B cell (primary cell): Measurements from ENCODE around the gene S100A14. TPM values are rescaled to one million over a fixed set of nuclear protein-coding genes. Genes with fewer than 3 reads are reported as not detected.

Source experiments
- ATAC-seq: fragments of 200-7000 bp; cut with Tn5 transposase; one replicate; pipeline ENCODE4 v1.10.0; 2021; ENCODE audit warnings: low read depth, mild to moderate bottlenecking, moderate number of reproducible peaks, moderate library complexity
- CTCF ChIA-PET: fragments of 350-600 bp; sonication (Branson Sonifier 250); formaldehyde crosslinking; loops from one replicate; lab custom pipeline; 2021; ENCODE audit warnings: antibody characterized with exemption, inconsistent platforms; lab: Charles Lee
- POLR2A ChIA-PET: fragments of 350-600 bp; sonication (Branson Sonifier 250); formaldehyde crosslinking; loops from one replicate; lab custom pipeline; 2021; ENCODE audit warnings: antibody characterized with exemption; lab: Charles Lee
- DNase-seq: peaks from one replicate; pipeline ENCODE4 v3.0.0; 2013
- H2AFZ ChIP-seq: 2 replicates; pipeline ENCODE4 v1.6.1; 2012; ENCODE audit warnings: mild to moderate bottlenecking, low read depth, low read length; ENCODE audit not compliant: insufficient read depth, poor library complexity, severe bottlenecking
- H3K27ac ChIP-seq, 2 donors: 1 replicate in 1 of 2; 2 replicates in 1 of 2; pipeline ENCODE4 v1.5.1; 2012 to 2013; ENCODE audit warnings: low read length in 2 of 2, mild to moderate bottlenecking in 2 of 2, moderate library complexity in 1 of 2
- H3K27me3 ChIP-seq, 4 experiments: fragments of 200-600 bp in 1 of 4; sonication (generic) in 1 of 4; replicated peaks in 1 of 4; 1 replicate in 2 of 4; 2 replicates in 2 of 4; pipeline versions ENCODE4 v1.6.1 to v1.7.0; 2013 to 2016; ENCODE audit warnings: low read length in 3 of 4, mild to moderate bottlenecking in 2 of 4, mixed read lengths in 1 of 4, moderate library complexity in 1 of 4; ENCODE audit not compliant: insufficient read depth in 4 of 4, control insufficient read depth in 3 of 4; ENCODE audit errors: control extremely low read depth in 1 of 4
- H3K36me3 ChIP-seq, 2 experiments: replicated peaks in 1 of 2; 1 replicate in 1 of 2; 2 replicates in 1 of 2; pipeline versions ENCODE4 v1.6.1 to v1.7.1; 2013; ENCODE audit warnings: low read length in 1 of 2; ENCODE audit not compliant: insufficient read depth in 2 of 2, control insufficient read depth in 1 of 2; ENCODE audit errors: control extremely low read depth in 1 of 2, extremely low read depth in 1 of 2
- H3K4me1 ChIP-seq, 2 donors: fragments of 200-600 bp in 1 of 2; sonication (generic) in 1 of 2; 1 replicate in 1 of 2; 2 replicates in 1 of 2; pipeline versions ENCODE4 v1.5.1 to v1.6.1; 2013 to 2017; ENCODE audit warnings: low read length in 2 of 2; ENCODE audit not compliant: control insufficient read depth in 2 of 2, insufficient read depth in 2 of 2
- H3K4me2 ChIP-seq: replicated peaks from 2 replicates; pipeline ENCODE3; 2012; ENCODE audit warnings: mild to moderate bottlenecking, low read depth, low read length; ENCODE audit not compliant: poor library complexity, severe bottlenecking
- H3K4me3 ChIP-seq, 5 experiments: fragments of 200-600 bp in 1 of 5; sonication (generic) in 1 of 5; 1 replicate in 3 of 5; 2 replicates in 2 of 5; pipeline versions ENCODE4 v1.5.1 to v1.7.0; 2011 to 2016; ENCODE audit warnings: low read length in 4 of 5, mild to moderate bottlenecking in 4 of 5, low read depth in 2 of 5, control low read depth in 1 of 5, moderate library complexity in 1 of 5; ENCODE audit not compliant: insufficient read depth in 1 of 5; ENCODE audit errors: control extremely low read depth in 1 of 5, extremely low read depth in 1 of 5
- H3K79me2 ChIP-seq: fragments of 200-600 bp; sonication (generic); one replicate; pipeline ENCODE4 v1.6.0; 2016; ENCODE audit warnings: low read length; ENCODE audit not compliant: control insufficient read depth, insufficient read depth
- H3K9ac ChIP-seq: fragments of 200-600 bp; sonication (generic); 2 replicates; pipeline ENCODE4 v1.6.1; 2017; ENCODE audit warnings: mild to moderate bottlenecking, low read length, moderate library complexity
- H3K9me3 ChIP-seq, 3 donors: one replicate each; pipeline versions ENCODE4 v1.6.1 to v1.7.1; 2013; ENCODE audit warnings: low read length in 2 of 3; ENCODE audit not compliant: control insufficient read depth in 2 of 3, insufficient read depth in 1 of 3; ENCODE audit errors: control extremely low read depth in 1 of 3
- H4K20me1 ChIP-seq: 2 replicates; pipeline ENCODE4 v1.6.0; 2012; ENCODE audit warnings: mild to moderate bottlenecking, low read length; ENCODE audit not compliant: insufficient read depth, control insufficient read depth, poor library complexity, severe bottlenecking
- H3K27ac Mint-ChIP-seq: one replicate; pipeline ENCODE4 v1.8.0; 2021; ENCODE audit warnings: mixed read lengths
- H3K27me3 Mint-ChIP-seq: one replicate; pipeline ENCODE4 v1.8.0; 2021; ENCODE audit warnings: mixed read lengths
- H3K4me1 Mint-ChIP-seq: one replicate; pipeline ENCODE4 v1.8.0; 2021; ENCODE audit warnings: mixed read lengths
- H3K4me3 Mint-ChIP-seq: one replicate; pipeline ENCODE4 v1.8.0; 2021; ENCODE audit warnings: mixed read lengths
- H3K9me3 Mint-ChIP-seq: one replicate; pipeline ENCODE4 v1.8.0; 2022; ENCODE audit warnings: mixed read lengths; ENCODE audit not compliant: insufficient read depth
- EZH2 ChIP-seq: IDR thresholded peaks from 2 replicates; pipeline ENCODE4 v1.6.1; 2012; ENCODE audit warnings: borderline replicate concordance, low read depth, mild to moderate bottlenecking, moderate library complexity, low read length; ENCODE audit not compliant: insufficient read depth, poor library complexity, severe bottlenecking
- WGBS: methylation state at CpG from one replicate; pipeline ENCODE4 v1.1.5; 2013; ENCODE audit warnings: missing lambda C conversion rate; ENCODE audit not compliant: insufficient coverage; 5-methylcytosine and 5-hydroxymethylcytosine counted together
- intact Hi-C: fragments of 100-400 bp; cut with micrococcal nuclease; formaldehyde crosslinking; loops from one replicate; pipeline ENCODE4 v1.10.0; 2022
- polyA plus RNA-seq: library from polyadenylated mRNA; depleted of rRNA; stranded (reverse); fragments of >200 nt; gene quantifications from 2 replicates; pipeline ENCODE4 v1.2.3, GENCODE V29; 2012
- total RNA-seq, 2 donors: library from RNA; stranded (reverse); fragments of 120-200 nt in 1 of 2; gene quantifications; 1 replicate in 1 of 2; 2 replicates in 1 of 2; pipeline versions ENCODE4 v1.2.3 to v1.2.4, GENCODE V29; 2013 to 2022
- TF ChIP-seq, protein P1 (sequence below): fragments of 200-600 bp; IDR thresholded peaks from one replicate; pipeline ENCODE4 v1.8.0; 2022; ENCODE audit warnings: antibody characterized with exemption, mild to moderate bottlenecking

The S100A14 gene
- total and polyA plus RNA-seq, 2 donors (not counting 1 experiment from before 2014, with no cell fraction given) = not detected

GRCh38 chr1:153571706-153572105 lies 44.4 kb downstream of the S100A14 start:
- H3K9ac ChIP-seq = no peak overlapping the region
- H3K27ac ChIP-seq = no peak overlapping the region
- Mint-ChIP-seq H3K9me3 (no peaks in the 10 kb centered on the region), H3K4me3 (no peak overlapping the region), H3K27ac (no peak overlapping the region), H3K27me3 (peaks cover 7% of the 10 kb centered on the region), H3K4me1 (peaks cover 26% of the 10 kb centered on the region)
- H3K4me1 ChIP-seq = peaks cover 4 to 22% of the 10 kb centered on the region in 2 donors
- H4K20me1 ChIP-seq = no peaks in the 10 kb centered on the region
- H3K4me2 ChIP-seq = no peak overlapping the region
- CTCF ChIA-PET = interaction anchor here (0.8 to 7.4 kb wide), 37 partner anchors 8 to 418 kb away, joined by 3 to 227 read pairs (median 6); partner anchors contain the start of genes CHTOP, NPR1, RAB13 and S100A1
- 78% methylated on average over 7 of the region's 7 CpGs for WGBS
- TF ChIP-seq, protein P1, sequence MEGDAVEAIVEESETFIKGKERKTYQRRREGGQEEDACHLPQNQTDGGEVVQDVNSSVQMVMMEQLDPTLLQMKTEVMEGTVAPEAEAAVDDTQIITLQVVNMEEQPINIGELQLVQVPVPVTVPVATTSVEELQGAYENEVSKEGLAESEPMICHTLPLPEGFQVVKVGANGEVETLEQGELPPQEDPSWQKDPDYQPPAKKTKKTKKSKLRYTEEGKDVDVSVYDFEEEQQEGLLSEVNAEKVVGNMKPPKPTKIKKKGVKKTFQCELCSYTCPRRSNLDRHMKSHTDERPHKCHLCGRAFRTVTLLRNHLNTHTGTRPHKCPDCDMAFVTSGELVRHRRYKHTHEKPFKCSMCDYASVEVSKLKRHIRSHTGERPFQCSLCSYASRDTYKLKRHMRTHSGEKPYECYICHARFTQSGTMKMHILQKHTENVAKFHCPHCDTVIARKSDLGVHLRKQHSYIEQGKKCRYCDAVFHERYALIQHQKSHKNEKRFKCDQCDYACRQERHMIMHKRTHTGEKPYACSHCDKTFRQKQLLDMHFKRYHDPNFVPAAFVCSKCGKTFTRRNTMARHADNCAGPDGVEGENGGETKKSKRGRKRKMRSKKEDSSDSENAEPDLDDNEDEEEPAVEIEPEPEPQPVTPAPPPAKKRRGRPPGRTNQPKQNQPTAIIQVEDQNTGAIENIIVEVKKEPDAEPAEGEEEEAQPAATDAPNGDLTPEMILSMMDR = no peak
- no peak for TF ChIP-seq EZH2
- intact Hi-C loops = loop anchor here (1.0 to 2.0 kb wide), 5 partner anchors 62 to 415 kb away; partner anchors contain the start of genes RAB13 and SNAPIN
- ATAC-seq = no peak
- no peak overlapping the region for H3K4me3 ChIP-seq
- H3K27me3 ChIP-seq = peaks cover 0 to 2% (median 0%) of the 10 kb centered on the region in 4 experiments
- no peak for DNase-seq
- H3K9me3 ChIP-seq = no peaks in the 10 kb centered on the region
- POLR2A ChIA-PET = interaction anchor here (0.8 kb wide), 1 partner anchor 27 kb away, joined by 3 read pairs; no protein-coding TSS in a partner anchor
- H3K36me3 ChIP-seq = no peaks in the 10 kb centered on the region
- peak overlapping the region; percentile 26 for H2AFZ ChIP-seq
- no peaks in the 10 kb centered on the region for H3K79me2 ChIP-seq

- H4K20me1 ChIP-seq = no peaks in the 10 kb centered on the region
- H3K4me1 ChIP-seq = peaks cover 10 to 30% of the 10 kb centered on the region in 2 donors
- H3K9me3 ChIP-seq = no peaks in the 10 kb centered on the region
- Mint-ChIP-seq H3K4me3 (no peak overlapping the region), H3K27ac (peak overlapping the region; percentile 46), H3K27me3 (peaks cover 7% of the 10 kb centered on the region), H3K9me3 (no peaks in the 10 kb centered on the region), H3K4me1 (peaks cover 33% of the 10 kb centered on the region)
- H3K36me3 ChIP-seq = no peaks in the 10 kb centered on the region
- H3K4me2 ChIP-seq = no peak overlapping the region
- no peak overlapping the region for H3K4me3 ChIP-seq
- ATAC-seq (no peak), DNase-seq (no peak)
- H3K9ac ChIP-seq = no peak overlapping the region
- WGBS = 100% methylated on average over 3 of the region's 5 CpGs
- H3K27ac ChIP-seq = no peak overlapping the region
- POLR2A ChIA-PET = interaction anchor here (0.6 kb wide), 1 partner anchor 178 kb away, joined by 9 read pairs; no protein-coding TSS in a partner anchor
- peaks cover 0 to 2% (median 0%) of the 10 kb centered on the region in 4 experiments for H3K27me3 ChIP-seq
- H2AFZ ChIP-seq = no peak overlapping the region
- CTCF ChIA-PET = interaction anchor here (0.7 to 7.4 kb wide), 15 partner anchors 11 to 415 kb away, joined by 3 to 227 read pairs (median 14); partner anchors contain the start of genes CHTOP, RAB13, S100A1 and S100A13
- no peaks in the 10 kb centered on the region for H3K79me2 ChIP-seq
- TF ChIP-seq, protein P1 = no peak
- TF ChIP-seq EZH2 = no peak
- intact Hi-C loops = no loop called here
Observed at GRCh38 chr1:153570874-153571273, 45.3 kb downstream of the S100A14 start.
